ENCODE data around the gene PLCB1.

Gene PLCB1

GRCh38 chr20:8648466-8648865 lies 516.4 kb downstream of the PLCB1 start:
- no peak for DNase-seq (ENCODE audit: low spot score)
- Histone ChIP-seq H2BK12ac (ENCODE audit: low read length) (no peak overlapping the region), H2BK15ac (ENCODE audit: low read length) (no peak overlapping the region), H4K8ac (ENCODE audit: low read depth, low read length) (no peak overlapping the region), H3K9me3 (replicated peaks in 1 of 2; ENCODE audit: control insufficient read depth in 2 of 2, insufficient read depth in 1 of 2, low read depth in 1 of 2, low read length in 2 of 2) (peaks cover 2 to 9% of the 10 kb centered on the region in 2 donors), H3K23ac (ENCODE audit: low read depth, low read length, poor library complexity) (no peak overlapping the region), H2BK120ac (ENCODE audit: low read depth, low read length) (no peak overlapping the region), H3K18ac (ENCODE audit: low read length) (no peak overlapping the region), H3K4me2 (ENCODE audit: insufficient read depth, low read length, poor library complexity, severe bottlenecking) (no peak overlapping the region), H3K4me1 (ENCODE audit: control insufficient read depth in 2 of 2, insufficient read depth in 1 of 2, low read depth in 1 of 2, low read length in 2 of 2) (no peaks in the 10 kb centered on the region), H3K79me1 (ENCODE audit: low read depth, low read length) (no peaks in the 10 kb centered on the region), H3K27me3 (ENCODE audit: control insufficient read depth in 3 of 3, insufficient read depth in 3 of 3, low read depth in 1 of 3, low read length in 3 of 3) (no peaks in the 10 kb centered on the region), H2AK5ac (ENCODE audit: low read depth, low read length) (no peak overlapping the region), H2BK5ac (ENCODE audit: low read length) (no peak overlapping the region), H3K4ac (ENCODE audit: low read length) (no peak overlapping the region), H3K9ac (ENCODE audit: low read depth, low read length, poor library complexity) (no peak overlapping the region), H3K14ac (ENCODE audit: low read length) (no peak overlapping the region), H3K36me3 (replicated peaks in 1 of 2; ENCODE audit: control insufficient read depth in 2 of 2, insufficient read depth in 2 of 2, low read length in 2 of 2) (peaks cover 4 to 21% of the 10 kb centered on the region in 2 donors), H2AFZ (ENCODE audit: low read length) (no peak overlapping the region), H3K27ac (replicated peaks; ENCODE audit: low read length) (no peak overlapping the region), H3K4me3 (ENCODE audit: low read length in 2 of 2) (no peak overlapping the region), H4K91ac (ENCODE audit: low read depth, low read length, poor library complexity) (no peak overlapping the region)
- no CpG with 5 or more reads among the region's 2 CpGs for WGBS, 2 donors (ENCODE audit: extremely low coverage in 2 of 2, insufficient read length in 2 of 2, insufficient replicate concordance in 1 of 2)

DNA sequence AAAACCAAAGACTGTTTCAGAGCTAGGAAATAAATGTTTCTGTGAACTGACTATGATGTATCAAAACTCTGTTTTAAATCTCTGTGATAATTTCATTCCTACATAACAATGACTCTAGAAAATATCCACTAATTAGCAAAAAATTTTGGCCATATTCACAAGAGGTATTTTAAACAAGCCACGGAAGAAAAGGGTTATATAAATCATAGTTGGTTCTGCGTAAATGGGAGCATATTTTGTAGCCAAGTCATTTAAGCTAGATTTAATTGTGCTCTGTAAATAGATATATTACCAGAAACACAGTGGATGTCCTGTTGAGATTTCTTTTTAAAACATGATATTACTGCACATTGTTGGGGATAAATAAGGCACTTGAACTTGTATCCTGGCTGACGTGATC lies 520.3 kb downstream of the PLCB1 start:
- Histone ChIP-seq H2BK120ac (ENCODE audit: low read depth, low read length) (no peak overlapping the region), H3K9me3 (replicated peaks in 1 of 2; ENCODE audit: control insufficient read depth in 2 of 2, insufficient read depth in 1 of 2, low read depth in 1 of 2, low read length in 2 of 2) (peaks cover 2 to 9% of the 10 kb centered on the region in 2 donors), H3K79me1 (ENCODE audit: low read depth, low read length) (no peaks in the 10 kb centered on the region)

DNA sequence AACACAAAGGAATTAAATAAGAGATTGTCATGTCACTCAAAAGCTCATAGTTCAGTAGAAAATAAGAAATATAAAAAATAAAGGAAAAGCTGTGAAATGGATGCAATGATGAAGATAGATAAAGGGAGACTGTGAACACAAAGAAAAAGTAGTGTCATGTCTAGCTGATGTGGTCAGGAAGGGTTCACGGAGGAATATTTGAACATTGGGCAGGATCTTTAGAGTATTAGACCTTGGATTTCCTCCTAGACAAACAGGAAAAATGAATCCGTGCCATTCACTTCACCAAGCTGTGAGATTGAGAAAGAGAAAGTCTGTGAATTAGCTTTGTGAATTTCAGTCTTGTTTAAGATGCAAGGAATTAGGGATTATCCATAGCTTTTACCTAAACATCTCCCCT lies 522.4 kb downstream of the PLCB1 start:
- Histone ChIP-seq H2AK5ac (ENCODE audit: low read depth, low read length) (no peak overlapping the region), H2BK120ac (ENCODE audit: low read depth, low read length) (no peak overlapping the region), H3K4me2 (ENCODE audit: insufficient read depth, low read length, poor library complexity, severe bottlenecking) (no peak overlapping the region), H3K27ac (replicated peaks; ENCODE audit: low read length) (no peak overlapping the region), H3K27me3 (ENCODE audit: control insufficient read depth in 3 of 3, insufficient read depth in 3 of 3, low read depth in 1 of 3, low read length in 3 of 3) (no peaks in the 10 kb centered on the region), H2BK5ac (ENCODE audit: low read length) (no peak overlapping the region), H3K9ac (ENCODE audit: low read depth, low read length, poor library complexity) (no peak overlapping the region), H4K8ac (ENCODE audit: low read depth, low read length) (no peak overlapping the region), H3K36me3 (replicated peaks in 1 of 2; ENCODE audit: control insufficient read depth in 2 of 2, insufficient read depth in 2 of 2, low read length in 2 of 2) (peaks cover 4 to 13% of the 10 kb centered on the region in 2 donors), H3K4me3 (ENCODE audit: low read length in 2 of 2) (no peak overlapping the region), H3K4ac (ENCODE audit: low read length) (no peak overlapping the region), H2BK12ac (ENCODE audit: low read length) (no peak overlapping the region), H3K79me1 (ENCODE audit: low read depth, low read length) (no peaks in the 10 kb centered on the region), H3K14ac (ENCODE audit: low read length) (no peak overlapping the region), H3K18ac (ENCODE audit: low read length) (no peak overlapping the region), H4K91ac (ENCODE audit: low read depth, low read length, poor library complexity) (no peak overlapping the region), H2AFZ (ENCODE audit: low read length) (no peak overlapping the region), H2BK15ac (ENCODE audit: low read length) (no peak overlapping the region), H3K9me3 (replicated peaks in 1 of 2; ENCODE audit: control insufficient read depth in 2 of 2, insufficient read depth in 1 of 2, low read depth in 1 of 2, low read length in 2 of 2) (peaks cover 2 to 9% of the 10 kb centered on the region in 2 donors), H3K4me1 (ENCODE audit: control insufficient read depth in 2 of 2, insufficient read depth in 1 of 2, low read depth in 1 of 2, low read length in 2 of 2) (peaks cover 0 to 11% of the 10 kb centered on the region in 2 donors), H3K23ac (ENCODE audit: low read depth, low read length, poor library complexity) (no peak overlapping the region)
- no CpG with 5 or more reads among the region's 2 CpGs for WGBS, 2 donors (ENCODE audit: extremely low coverage in 2 of 2, insufficient read length in 2 of 2, insufficient replicate concordance in 1 of 2)
- DNase-seq (ENCODE audit: low spot score), result no peak

More for the DNA sequence above, 520.3 kb downstream of the PLCB1 start:
- Histone ChIP-seq H3K23ac (ENCODE audit: low read depth, low read length, poor library complexity) (no peak overlapping the region), H2BK5ac (ENCODE audit: low read length) (no peak overlapping the region), H2AK5ac (ENCODE audit: low read depth, low read length) (no peak overlapping the region), H2BK15ac (ENCODE audit: low read length) (no peak overlapping the region), H4K91ac (ENCODE audit: low read depth, low read length, poor library complexity) (no peak overlapping the region), H3K14ac (ENCODE audit: low read length) (no peak overlapping the region), H4K8ac (ENCODE audit: low read depth, low read length) (no peak overlapping the region), H2AFZ (ENCODE audit: low read length) (no peak overlapping the region), H3K4me3 (ENCODE audit: low read length in 2 of 2) (no peak overlapping the region), H3K4ac (ENCODE audit: low read length) (no peak overlapping the region), H3K36me3 (replicated peaks in 1 of 2; ENCODE audit: control insufficient read depth in 2 of 2, insufficient read depth in 2 of 2, low read length in 2 of 2) (peaks cover 4 to 18% of the 10 kb centered on the region in 2 donors), H3K18ac (ENCODE audit: low read length) (no peak overlapping the region), H2BK12ac (ENCODE audit: low read length) (no peak overlapping the region), H3K27ac (replicated peaks; ENCODE audit: low read length) (no peak overlapping the region), H3K27me3 (ENCODE audit: control insufficient read depth in 3 of 3, insufficient read depth in 3 of 3, low read depth in 1 of 3, low read length in 3 of 3) (no peaks in the 10 kb centered on the region), H3K4me1 (ENCODE audit: control insufficient read depth in 2 of 2, insufficient read depth in 1 of 2, low read depth in 1 of 2, low read length in 2 of 2) (peaks cover 0 to 11% of the 10 kb centered on the region in 2 donors), H3K9ac (ENCODE audit: low read depth, low read length, poor library complexity) (no peak overlapping the region), H3K4me2 (ENCODE audit: insufficient read depth, low read length, poor library complexity, severe bottlenecking) (no peak overlapping the region)
- WGBS, 2 donors (ENCODE audit: extremely low coverage in 2 of 2, insufficient read length in 2 of 2, insufficient replicate concordance in 1 of 2), result no CpG with 5 or more reads among the region's 3 CpGs
- DNase-seq (ENCODE audit: low spot score), result no peak

DNA sequence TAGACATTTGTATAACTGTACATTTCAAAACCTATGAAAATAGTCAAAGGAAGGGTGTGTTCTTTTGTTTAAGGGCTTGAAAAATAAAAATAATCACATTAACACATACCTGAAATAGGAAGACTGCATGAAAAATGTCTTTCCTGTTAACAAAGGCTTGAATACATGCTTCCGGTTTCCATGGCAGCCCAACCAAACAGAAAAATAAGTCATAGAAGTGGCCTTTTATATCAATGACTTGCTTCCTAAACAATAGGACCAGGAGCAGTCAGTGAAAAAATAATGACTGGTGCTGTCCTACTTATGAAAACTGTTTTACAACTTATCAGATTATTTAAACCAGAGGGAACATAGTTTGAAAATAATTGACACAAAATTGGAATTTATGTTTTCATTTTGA lies 524.3 kb downstream of the PLCB1 start:
- no peak overlapping the region for H2AFZ ChIP-seq (ENCODE audit: low read length)
- no peak overlapping the region for H3K4me3 ChIP-seq (ENCODE audit: low read length in 2 of 2)
- no peak overlapping the region for H3K27ac ChIP-seq (replicated peaks; ENCODE audit: low read length)
- no peak overlapping the region for H2BK5ac ChIP-seq (ENCODE audit: low read length)
- no peak overlapping the region for H4K91ac ChIP-seq (ENCODE audit: low read depth, low read length, poor library complexity)
- H2AK5ac ChIP-seq (ENCODE audit: low read depth, low read length), result no peak overlapping the region
- WGBS, 2 donors (ENCODE audit: extremely low coverage in 2 of 2, insufficient read length in 2 of 2, insufficient replicate concordance in 1 of 2), result no CpG with 5 or more reads among the region's 1 CpG
- no peak overlapping the region for H2BK15ac ChIP-seq (ENCODE audit: low read length)
- peaks cover 0 to 3% of the 10 kb centered on the region in 2 donors for H3K36me3 ChIP-seq (replicated peaks in 1 of 2; ENCODE audit: control insufficient read depth in 2 of 2, insufficient read depth in 2 of 2, low read length in 2 of 2)
- H3K14ac ChIP-seq (ENCODE audit: low read length), result no peak overlapping the region
- H3K79me1 ChIP-seq (ENCODE audit: low read depth, low read length), result no peaks in the 10 kb centered on the region
- no peak overlapping the region for H3K18ac ChIP-seq (ENCODE audit: low read length)
- no peak overlapping the region for H2BK120ac ChIP-seq (ENCODE audit: low read depth, low read length)
- no peak overlapping the region for H3K23ac ChIP-seq (ENCODE audit: low read depth, low read length, poor library complexity)
- H4K8ac ChIP-seq (ENCODE audit: low read depth, low read length), result no peak overlapping the region
- no peak overlapping the region for H3K4me2 ChIP-seq (ENCODE audit: insufficient read depth, low read length, poor library complexity, severe bottlenecking)
- no peak overlapping the region for H2BK12ac ChIP-seq (ENCODE audit: low read length)
- H3K27me3 ChIP-seq (ENCODE audit: control insufficient read depth in 3 of 3, insufficient read depth in 3 of 3, low read depth in 1 of 3, low read length in 3 of 3), result no peaks in the 10 kb centered on the region
- no peak overlapping the region for H3K9ac ChIP-seq (ENCODE audit: low read depth, low read length, poor library complexity)
- no peak for DNase-seq (ENCODE audit: low spot score)
- H3K4ac ChIP-seq (ENCODE audit: low read length), result no peak overlapping the region
- no peaks in the 10 kb centered on the region for H3K9me3 ChIP-seq (replicated peaks in 1 of 2; ENCODE audit: control insufficient read depth in 2 of 2, insufficient read depth in 1 of 2, low read depth in 1 of 2, low read length in 2 of 2)
- peaks cover 0 to 11% of the 10 kb centered on the region in 2 donors for H3K4me1 ChIP-seq (ENCODE audit: control insufficient read depth in 2 of 2, insufficient read depth in 1 of 2, low read depth in 1 of 2, low read length in 2 of 2)

Measured in neuronal stem cell (in vitro differentiated cells).